Stimulated activated CD4-positive, alpha-beta T cell treated with anti-CD3 and anti-CD28 coated beads, TNF-alpha, amount 100 ng/mL, for 1 hour (primary cell): ENCODE results near the gene PPP1R37.

ENCODE experiments used
- DNase-seq, 3 donors: peaks; one replicate each; pipeline ENCODE4 v3.0.0-alpha.2; 2020; ENCODE audit warnings: low read depth in 3 of 3, low spot score in 1 of 3

The PPP1R37 gene

GRCh38 chr19:45092747-45093678 lies at the start of gene PPP1R37:
Gene PPP1R37 (plus strand): TSS chr19:45093179. CDS start chr19:45093326, 147 bp downstream.
- DNase-seq = peak; percentile 81 to 82 (median 82)

DNA sequence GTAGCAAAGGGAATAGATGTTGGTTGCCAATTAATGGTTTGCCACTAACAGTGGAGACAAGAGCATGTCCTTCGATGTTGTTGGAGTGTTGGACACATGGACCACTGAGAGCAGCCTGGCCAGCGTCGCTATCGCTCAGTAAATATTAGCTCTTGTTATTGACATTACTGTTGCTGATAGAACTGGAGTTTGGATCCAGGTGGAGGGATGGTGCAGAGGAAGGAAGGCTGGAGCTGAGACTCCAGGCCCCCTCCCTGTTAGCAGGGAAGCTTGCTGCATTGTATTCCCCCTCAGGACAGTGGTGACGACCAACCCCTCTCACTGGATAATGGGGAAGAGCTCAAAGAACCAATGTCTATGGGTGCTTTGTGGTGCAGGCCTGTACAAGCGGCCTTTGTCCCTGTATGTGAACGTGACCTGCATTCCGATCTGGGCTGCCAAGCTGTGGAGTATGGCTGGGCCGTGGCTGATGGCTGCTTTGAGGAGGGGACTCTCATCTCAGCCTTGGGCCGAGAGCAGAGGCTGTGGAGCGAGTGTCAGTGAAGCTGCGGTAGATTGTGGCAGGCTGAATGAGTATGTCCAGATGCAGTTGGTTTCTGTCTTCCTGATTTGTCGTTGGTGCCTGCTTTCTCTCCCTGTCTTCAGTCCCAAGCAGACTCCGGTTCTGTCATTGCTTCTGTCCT lies 47.2 kb upstream of the PPP1R37 start:
- no peak for DNase-seq

- no peak for DNase-seq
Observed at GRCh38 chr19:45046355-45046754, 46.6 kb upstream of the PPP1R37 start.

- DNase-seq = no peak
Observed at GRCh38 chr19:45047188-45047797, 45.7 kb upstream of the PPP1R37 start.

DNA sequence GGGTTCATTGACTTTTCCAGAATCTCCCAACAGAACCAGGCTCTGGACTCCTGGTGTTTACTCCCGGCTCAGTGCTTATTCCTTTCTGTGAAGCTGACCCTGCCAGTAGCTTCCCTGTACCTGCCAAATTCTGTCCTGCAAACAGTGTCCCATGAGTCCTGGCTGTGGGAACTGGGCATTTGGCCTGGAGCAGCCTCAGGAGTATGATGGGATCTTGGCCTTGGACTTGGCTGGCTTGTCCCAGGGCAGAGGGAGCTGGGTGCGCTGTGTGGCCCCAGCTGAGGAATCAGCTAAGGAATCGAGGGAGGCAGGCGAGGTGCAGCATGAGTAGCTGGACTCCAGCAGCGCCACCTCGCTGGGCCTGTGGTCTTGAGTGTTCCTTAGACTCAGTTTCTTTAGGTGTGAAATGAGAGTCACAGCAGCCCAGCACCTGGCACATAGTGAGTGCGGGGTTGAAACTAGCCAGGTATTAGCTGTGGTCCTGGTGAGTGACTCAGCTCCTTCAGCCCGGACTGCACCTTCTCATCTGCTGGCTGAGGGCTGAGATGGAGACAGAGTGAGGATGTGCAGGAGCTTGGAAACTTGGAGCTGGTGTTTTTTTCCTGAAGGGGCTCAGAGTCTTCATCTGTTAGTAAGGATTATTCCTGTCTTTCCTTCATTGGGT lies 43.8 kb upstream of the PPP1R37 start:
- no peak for DNase-seq

- DNase-seq = no peak
Observed at GRCh38 chr19:45050036-45050435, 42.9 kb upstream of the PPP1R37 start.

DNA sequence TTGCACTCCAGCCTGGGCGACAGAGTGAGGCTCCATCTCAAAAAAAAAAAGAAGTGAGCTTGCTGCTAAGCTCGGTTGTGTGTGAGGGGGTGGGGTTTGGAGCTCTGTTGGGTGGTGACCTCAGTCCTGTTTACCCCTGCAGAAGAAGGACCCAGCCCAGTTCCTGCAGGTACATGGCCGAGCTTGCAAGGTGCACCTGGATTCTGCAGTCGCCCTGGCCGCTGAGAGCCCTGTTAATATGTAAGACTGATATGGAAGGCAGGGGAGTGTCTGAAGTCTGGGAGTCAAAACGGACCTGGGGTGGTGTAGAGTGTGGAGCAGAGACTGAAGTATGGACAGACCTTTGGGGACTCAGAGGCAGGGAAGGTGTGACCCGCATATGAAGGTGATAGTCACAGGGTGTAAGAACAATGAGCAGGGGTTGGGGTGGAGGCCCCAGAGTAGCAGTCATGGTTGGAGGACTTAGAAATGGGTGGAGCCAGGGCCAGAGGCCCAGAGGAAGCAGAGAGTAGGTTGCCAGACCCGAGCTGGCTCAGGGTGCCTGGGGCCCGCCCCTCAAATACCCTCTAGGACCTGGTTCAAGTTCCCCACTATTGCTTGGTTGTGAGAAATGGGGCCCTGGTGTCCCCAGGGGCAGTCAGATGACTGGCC lies 40.9 kb upstream of the PPP1R37 start:
- DNase-seq = no peak

DNA sequence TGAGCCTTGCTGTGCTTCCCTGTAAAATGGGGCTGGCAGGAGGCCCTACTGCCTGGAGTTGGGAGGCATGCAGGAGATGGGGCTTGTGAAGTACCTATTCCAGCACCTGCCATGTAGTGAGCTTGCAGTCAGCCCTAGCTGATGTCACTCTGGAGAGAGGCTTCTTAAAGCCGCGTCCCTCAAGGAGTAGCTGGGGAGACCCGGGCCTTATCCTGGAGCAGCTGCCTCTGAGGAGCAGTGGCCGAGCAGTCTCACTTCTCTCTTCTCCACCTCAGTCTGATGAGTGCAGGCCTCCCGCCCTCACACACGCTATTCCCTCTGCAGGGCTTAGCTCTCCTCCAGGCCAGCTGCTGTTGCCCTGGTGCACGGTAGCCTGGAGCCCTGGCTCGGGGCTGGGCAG lies 36.1 kb upstream of the PPP1R37 start:
- no peak for DNase-seq

GRCh38 chr19:45057444-45057843 lies 35.5 kb upstream of the PPP1R37 start:
- DNase-seq = no peak

GRCh38 chr19:45058622-45059159 lies 34.3 kb upstream of the PPP1R37 start:
- no peak for DNase-seq

GRCh38 chr19:45059258-45059965 lies 33.6 kb upstream of the PPP1R37 start:
- DNase-seq = peak; percentile 62 to 77 (median 70)

- no peak for DNase-seq
Observed at GRCh38 chr19:45061965-45062364, 31.0 kb upstream of the PPP1R37 start.

GRCh38 chr19:45063851-45064801 lies 28.9 kb upstream of the PPP1R37 start:
- no peak for DNase-seq

DNA sequence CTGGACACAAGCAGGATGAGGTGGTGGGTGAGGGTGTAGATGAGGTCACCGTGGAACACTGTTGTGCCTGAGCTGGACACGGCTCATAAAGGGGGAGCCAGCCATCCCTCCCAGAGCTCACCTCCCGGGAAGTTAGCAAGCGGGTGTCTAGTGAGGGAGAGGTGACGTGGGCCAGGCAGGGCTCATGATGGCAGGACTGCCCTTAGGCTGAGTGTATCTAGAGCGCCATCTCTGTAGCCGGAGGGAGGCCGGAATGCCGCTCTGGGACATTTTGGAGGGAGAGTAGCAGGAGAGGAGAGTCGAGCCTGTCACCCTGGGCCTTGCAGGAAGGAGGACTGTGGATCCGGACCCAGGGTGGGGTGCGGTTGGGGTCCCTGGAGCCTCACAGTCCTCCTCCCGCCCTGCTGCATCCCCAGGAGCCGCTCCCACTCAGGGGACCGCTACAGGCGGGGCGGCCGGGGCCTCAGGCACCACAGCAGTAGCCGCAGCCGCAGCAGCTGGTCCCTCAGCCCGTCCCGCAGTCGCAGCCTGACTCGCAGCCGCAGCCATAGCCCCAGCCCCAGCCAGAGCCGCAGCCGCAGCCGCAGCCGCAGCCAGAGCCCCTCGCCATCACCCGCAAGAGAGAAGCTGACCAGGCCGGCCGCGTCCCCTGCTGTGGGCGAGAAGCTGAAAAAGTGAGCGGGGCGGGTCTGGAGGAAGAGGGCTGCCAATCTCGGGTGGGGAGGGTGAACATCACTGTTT lies 25.9 kb upstream of the PPP1R37 start:
- no peak for DNase-seq

- DNase-seq = no peak
Observed at GRCh38 chr19:45068041-45068440, 24.9 kb upstream of the PPP1R37 start.

GRCh38 chr19:45069056-45069455 lies 23.9 kb upstream of the PPP1R37 start:
- DNase-seq = no peak

DNA sequence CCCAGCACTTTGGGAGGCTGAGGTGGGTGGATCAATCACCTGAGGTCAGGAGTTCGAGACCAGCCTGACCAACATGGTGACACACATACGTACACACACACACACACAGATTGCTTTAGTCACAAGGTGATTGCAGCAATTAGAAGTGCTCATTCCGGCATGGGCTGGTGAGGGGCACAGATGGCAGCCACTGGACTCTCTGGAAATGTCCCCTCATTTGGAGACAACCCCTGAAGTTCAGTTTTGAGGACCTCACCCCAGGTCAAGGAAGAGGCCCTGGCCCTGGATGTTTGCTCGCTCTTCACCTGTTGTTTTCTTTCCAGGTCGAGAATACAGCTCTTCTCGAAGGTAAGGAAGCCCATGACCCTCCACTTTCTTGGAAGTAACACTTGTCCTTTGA lies 22.8 kb upstream of the PPP1R37 start:
- no peak for DNase-seq
